Mesothelial cell of epicardium (in vitro differentiated cells): ENCODE results near the gene TPSG1. TPM values are rescaled to one million over a fixed set of nuclear protein-coding genes. Genes with fewer than 3 reads are reported as not detected.

Experiments used
- DNase-seq, 2 experiments: peaks; one replicate each; pipeline ENCODE4 v3.0.0; 2021; ENCODE audit warnings: low spot score in 2 of 2; ENCODE audit not compliant: unreplicated experiment in 2 of 2
- H3K27ac Mint-ChIP-seq: 2 replicates; pipeline ENCODE4 v1.8.0; 2021; ENCODE audit warnings: mixed read lengths
- H3K27me3 Mint-ChIP-seq: 2 replicates; pipeline ENCODE4 v1.8.0; 2021; ENCODE audit warnings: low read depth, mixed read lengths
- H3K36me3 Mint-ChIP-seq: 2 replicates; pipeline ENCODE4 v1.8.0; 2021; ENCODE audit warnings: mixed read lengths
- H3K4me1 Mint-ChIP-seq: 2 replicates; pipeline ENCODE4 v1.8.0; 2021; ENCODE audit warnings: mixed read lengths
- H3K4me3 Mint-ChIP-seq: 2 replicates; pipeline ENCODE4 v1.8.0; 2021; ENCODE audit warnings: mild to moderate bottlenecking, moderate library complexity, mixed read lengths
- H3K9me3 Mint-ChIP-seq: 2 replicates; pipeline ENCODE4 v1.8.0; 2021; ENCODE audit warnings: mixed read lengths
- CTCF ChIP-seq: fragments of 200-600 bp; sonication (generic); IDR thresholded peaks from one replicate; pipeline ENCODE4 v1.5.0; 2021; ENCODE audit warnings: antibody characterized with exemption; ENCODE audit not compliant: unreplicated experiment
- total RNA-seq: library from RNA; stranded (reverse); gene quantifications from 3 replicates; pipeline ENCODE4 v1.2.1, GENCODE V29; 2021

The TPSG1 gene
- total RNA-seq, 1 donor from 2014 or later = not detected

- no peak for DNase-seq
- Mint-ChIP-seq H3K4me3 (no peak overlapping the region), H3K27ac (no peak overlapping the region)
Measured at GRCh38 chr16:1265826-1266225, 40.8 kb upstream of the TPSG1 start.

GRCh38 chr16:1265090-1265630 lies 40.1 kb upstream of the TPSG1 start:
- Mint-ChIP-seq H3K4me1 (peaks cover 10% of the 10 kb centered on the region), H3K4me3 (no peak overlapping the region), H3K36me3 (no peaks in the 10 kb centered on the region), H3K9me3 (no peaks in the 10 kb centered on the region), H3K27ac (no peak overlapping the region), H3K27me3 (peaks cover 17% of the 10 kb centered on the region)
- DNase-seq = no peak
- TF ChIP-seq CTCF = no peak

More at GRCh38 chr16:1265826-1266225, 40.8 kb upstream of the TPSG1 start:
- Mint-ChIP-seq H3K4me1 (peaks cover 16% of the 10 kb centered on the region), H3K9me3 (no peaks in the 10 kb centered on the region), H3K27me3 (peaks cover 12% of the 10 kb centered on the region), H3K36me3 (no peaks in the 10 kb centered on the region)
- TF ChIP-seq CTCF = no peak

- Mint-ChIP-seq H3K9me3 (no peaks in the 10 kb centered on the region), H3K27ac (no peak overlapping the region), H3K27me3 (peaks cover 22% of the 10 kb centered on the region), H3K4me1 (peaks cover 10% of the 10 kb centered on the region), H3K36me3 (no peaks in the 10 kb centered on the region), H3K4me3 (no peak overlapping the region)
- no peak for TF ChIP-seq CTCF
- DNase-seq = no peak
Measured at GRCh38 chr16:1264345-1265089, 39.4 kb upstream of the TPSG1 start.

GRCh38 chr16:1263591-1264344 lies 38.7 kb upstream of the TPSG1 start:
- Mint-ChIP-seq H3K4me1 (peaks cover 15% of the 10 kb centered on the region), H3K27ac (no peak overlapping the region), H3K4me3 (no peak overlapping the region), H3K9me3 (no peaks in the 10 kb centered on the region), H3K36me3 (no peaks in the 10 kb centered on the region), H3K27me3 (peaks cover 27% of the 10 kb centered on the region)
- DNase-seq = no peak
- no peak for TF ChIP-seq CTCF

GRCh38 chr16:1262846-1263221 lies 37.8 kb upstream of the TPSG1 start:
- peaks cover 27% of the 10 kb centered on the region for H3K27me3 Mint-ChIP-seq
- no peak for TF ChIP-seq CTCF
- no peaks in the 10 kb centered on the region for H3K9me3 Mint-ChIP-seq
- no peak for DNase-seq
- no peaks in the 10 kb centered on the region for H3K36me3 Mint-ChIP-seq
- no peak overlapping the region for H3K4me3 Mint-ChIP-seq
- no peak overlapping the region for H3K27ac Mint-ChIP-seq
- H3K4me1 Mint-ChIP-seq = peaks cover 15% of the 10 kb centered on the region
